H1 (cell line): Measurements from ENCODE around the gene TTC28. TPM values are rescaled to one million over a fixed set of nuclear protein-coding genes. Genes with fewer than 3 reads are reported as not detected.

Experiments
- CTCF ChIA-PET: fragments of 300-600 bp; sonication (Branson Sonifier 250); formaldehyde crosslinking; loops from one replicate; lab custom pipeline; 2021; ENCODE audit not compliant: partially characterized antibody; lab: Charles Lee
- POLR2A ChIA-PET: fragments of 300-600 bp; sonication (Branson Sonifier 250); formaldehyde crosslinking; loops from one replicate; lab custom pipeline; 2021; ENCODE audit warnings: inconsistent platforms; ENCODE audit not compliant: partially characterized antibody; lab: Charles Lee
- DNase-seq, 2 experiments: peaks; one replicate each; pipeline versions ENCODE4 v3.0.0 to v3.0.0-alpha.2; 2010 to 2022; ENCODE audit warnings: low spot score in 2 of 2, low read depth in 1 of 2, mixed read lengths in 1 of 2
- FAIRE-seq: peaks from 2 replicates; lab custom pipeline; 2011; peaks lifted over from hg19 to GRCh38; lab: Jason Lieb, UNC
- H2AFZ ChIP-seq: 2 replicates; pipeline ENCODE4 v1.8.1; 2012; ENCODE audit warnings: low read length, inconsistent platforms
- H2AK5ac ChIP-seq: 2 replicates; pipeline ENCODE4 v1.6.1; 2013; ENCODE audit warnings: low read depth, low read length
- H2BK120ac ChIP-seq: replicated peaks from 2 replicates; pipeline ENCODE3; 2013; ENCODE audit warnings: low read depth, low read length, inconsistent platforms
- H2BK12ac ChIP-seq: 2 replicates; pipeline ENCODE4 v1.6.1; 2013; ENCODE audit warnings: low read depth, low read length
- H2BK15ac ChIP-seq: 2 replicates; pipeline ENCODE4 v1.6.1; 2013; ENCODE audit warnings: low read length
- H2BK20ac ChIP-seq: 2 replicates; pipeline ENCODE4 v1.6.1; 2013; ENCODE audit warnings: low read length
- H2BK5ac ChIP-seq: 2 replicates; pipeline ENCODE4 v1.6.1; 2013; ENCODE audit warnings: low read depth, low read length
- H3K14ac ChIP-seq: 2 replicates; pipeline ENCODE4 v1.6.1; 2013; ENCODE audit warnings: inconsistent platforms; ENCODE audit not compliant: insufficient read length
- H3K18ac ChIP-seq: 2 replicates; pipeline ENCODE4 v1.6.1; 2013; ENCODE audit warnings: low read length; ENCODE audit errors: extremely low read depth
- H3K23ac ChIP-seq: 2 replicates; pipeline ENCODE4 v1.6.1; 2013; ENCODE audit warnings: inconsistent platforms; ENCODE audit not compliant: insufficient read length
- H3K23me2 ChIP-seq: 2 replicates; pipeline ENCODE4 v1.6.1; 2013; ENCODE audit warnings: low read depth, low read length
- H3K27ac ChIP-seq: 2 replicates; pipeline ENCODE4 v1.6.1; 2011; ENCODE audit warnings: low read depth, low read length, inconsistent platforms
- H3K27me3 ChIP-seq, 4 experiments: replicated peaks in 1 of 4; 1 replicate in 1 of 4; 2 replicates in 3 of 4; pipeline versions ENCODE4 v1.6.1 to v1.8.1; 2011 to 2013; ENCODE audit warnings: low read length in 3 of 4, mild to moderate bottlenecking in 3 of 4, inconsistent platforms in 2 of 4, mixed read lengths in 2 of 4, moderate library complexity in 1 of 4; ENCODE audit not compliant: control insufficient read depth in 3 of 4, insufficient read depth in 3 of 4; ENCODE audit errors: extremely low read depth in 1 of 4
- H3K36me3 ChIP-seq, 4 experiments: 2 replicates each; pipeline versions ENCODE4 v1.6.1 to v1.8.1; 2011 to 2013; ENCODE audit warnings: mild to moderate bottlenecking in 4 of 4, low read length in 3 of 4, moderate library complexity in 2 of 4, control low read depth in 1 of 4, inconsistent platforms in 1 of 4; ENCODE audit not compliant: insufficient read depth in 4 of 4, control insufficient read depth in 2 of 4
- H3K4ac ChIP-seq: replicated peaks from 2 replicates; pipeline ENCODE3; 2013; ENCODE audit warnings: low read length, low read depth, mixed read lengths, inconsistent platforms; ENCODE audit not compliant: insufficient read length
- H3K4me1 ChIP-seq, 4 experiments: replicated peaks in 1 of 4; 1 replicate in 1 of 4; 2 replicates in 3 of 4; pipeline versions ENCODE4 v1.6.1 to v1.8.1; 2011 to 2013; ENCODE audit warnings: low read length in 3 of 4, inconsistent platforms in 2 of 4, mixed read lengths in 1 of 4; ENCODE audit not compliant: insufficient read depth in 4 of 4, control insufficient read depth in 3 of 4
- H3K4me2 ChIP-seq, 2 experiments: 2 replicates each; pipeline versions ENCODE4 v1.6.1 to v1.8.1; 2011 to 2013; ENCODE audit warnings: low read depth in 2 of 2, low read length in 2 of 2, control low read depth in 1 of 2, inconsistent platforms in 1 of 2, mild to moderate bottlenecking in 1 of 2; ENCODE audit not compliant: insufficient read depth in 1 of 2
- H3K4me3 ChIP-seq, 4 experiments: fragments of 200-600, 300-600 bp in 1 of 4; sonication (generic), shearing (Covaris generic), sonication (Bioruptor Twin) in 1 of 4; 2 replicates each; pipeline versions ENCODE4 v1.5.1 to v1.8.1; 2011 to 2016; ENCODE audit warnings: low read length in 4 of 4, low read depth in 3 of 4, control low read depth in 2 of 4, inconsistent platforms in 2 of 4, mild to moderate bottlenecking in 2 of 4, mixed read lengths in 1 of 4, moderate library complexity in 1 of 4; ENCODE audit not compliant: insufficient read depth in 2 of 4; ENCODE audit errors: extremely low read depth in 1 of 4
- H3K56ac ChIP-seq: replicated peaks from 2 replicates; pipeline ENCODE3; 2013; ENCODE audit warnings: low read depth, mild to moderate bottlenecking, mixed read lengths, low read length, inconsistent platforms; ENCODE audit not compliant: insufficient read length
- H3K79me1 ChIP-seq: 2 replicates; pipeline ENCODE4 v1.6.1; 2013; ENCODE audit warnings: low read depth, low read length, control low read depth
- H3K79me2 ChIP-seq, 2 experiments: 2 replicates each; pipeline versions ENCODE4 v1.6.1 to v1.8.1; 2012 to 2013; ENCODE audit warnings: low read length in 2 of 2, mild to moderate bottlenecking in 2 of 2, inconsistent platforms in 1 of 2; ENCODE audit not compliant: insufficient read depth in 2 of 2, control insufficient read depth in 1 of 2
- H3K9ac ChIP-seq, 4 experiments: replicated peaks in 1 of 4; 1 replicate in 1 of 4; 2 replicates in 3 of 4; pipeline versions ENCODE4 v1.6.1 to v1.8.1; 2011 to 2013; ENCODE audit warnings: low read depth in 3 of 4, low read length in 3 of 4, control low read depth in 2 of 4, mild to moderate bottlenecking in 2 of 4, moderate library complexity in 2 of 4, inconsistent platforms in 1 of 4; ENCODE audit errors: extremely low read depth in 1 of 4
- H3K9me3 ChIP-seq, 2 experiments: 2 replicates each; pipeline versions ENCODE4 v1.6.1 to v1.8.1; 2012 to 2013; ENCODE audit warnings: mild to moderate bottlenecking in 2 of 2, moderate library complexity in 2 of 2, control low read depth in 1 of 2, inconsistent platforms in 1 of 2, low read depth in 1 of 2, low read length in 1 of 2, mixed read lengths in 1 of 2; ENCODE audit not compliant: insufficient read depth in 2 of 2
- H4K20me1 ChIP-seq, 2 experiments: replicated peaks in 1 of 2; 2 replicates each; pipeline versions ENCODE3 to v1.8.1; 2011 to 2013; ENCODE audit warnings: inconsistent platforms in 2 of 2, low read length in 2 of 2, mild to moderate bottlenecking in 1 of 2; ENCODE audit not compliant: insufficient read depth in 2 of 2, control insufficient read depth in 1 of 2
- H4K5ac ChIP-seq: 2 replicates; pipeline ENCODE4 v1.6.1; 2013; ENCODE audit warnings: low read length, low read depth, mixed read lengths, inconsistent platforms; ENCODE audit not compliant: insufficient read length
- H4K8ac ChIP-seq: 2 replicates; pipeline ENCODE4 v1.8.0; 2013; ENCODE audit warnings: mild to moderate bottlenecking, moderate library complexity, low read length, inconsistent platforms; ENCODE audit not compliant: insufficient read depth; ENCODE audit errors: extremely low read depth
- H4K91ac ChIP-seq: replicated peaks from 2 replicates; pipeline ENCODE3; 2013; ENCODE audit warnings: low read length, mixed read lengths, inconsistent platforms; ENCODE audit not compliant: insufficient read length
- BCL11A ChIP-seq, 2 experiments: IDR thresholded peaks; one replicate each; pipeline ENCODE4 v1.6.1; 2011; ENCODE audit warnings: low read depth in 2 of 2, low read length in 2 of 2, mild to moderate bottlenecking in 2 of 2
- CEBPB ChIP-seq: IDR thresholded peaks from 2 replicates; pipeline ENCODE4 v1.6.1; 2012; ENCODE audit warnings: low read depth, low read length
- CREB1 ChIP-seq: IDR thresholded peaks from 2 replicates; pipeline ENCODE4 v1.6.1; 2012; ENCODE audit warnings: inconsistent platforms
- EZH2 ChIP-seq: fragments of 200-600 bp; sonication (generic); IDR thresholded peaks from 2 replicates; pipeline ENCODE4 v1.7.1; 2012; ENCODE audit warnings: low read depth, mild to moderate bottlenecking, moderate library complexity, low read length, inconsistent platforms; ENCODE audit not compliant: severe bottlenecking
- FOSL1 ChIP-seq: IDR thresholded peaks from 2 replicates; pipeline ENCODE4 v1.6.1; 2011; ENCODE audit warnings: mild to moderate bottlenecking, low read depth, low read length, moderate library complexity; ENCODE audit not compliant: insufficient read depth
- MAFK ChIP-seq: IDR thresholded peaks from 2 replicates; pipeline ENCODE4 v1.6.1; 2012; ENCODE audit warnings: low read depth, mild to moderate bottlenecking, improper control_type of control experiment, low read length
- POU5F1 ChIP-seq: IDR thresholded peaks from 2 replicates; pipeline ENCODE4 v1.6.1; 2011; ENCODE audit warnings: low read depth, mild to moderate bottlenecking, low read length, moderate library complexity
- SAP30 ChIP-seq: fragments of 300-600 bp; sonication (generic); IDR thresholded peaks from 2 replicates; pipeline ENCODE4 v1.7.1; 2012; ENCODE audit warnings: low read length, moderate library complexity, mild to moderate bottlenecking, inconsistent platforms; ENCODE audit not compliant: insufficient read depth, insufficient replicate concordance
- SUZ12 ChIP-seq: fragments of 200-600 bp; sonication (generic); IDR thresholded peaks from 2 replicates; pipeline ENCODE4 v1.6.1; 2012; ENCODE audit warnings: mild to moderate bottlenecking, inconsistent platforms, low read length, moderate library complexity, mixed read lengths
- TAF7 ChIP-seq: optimal IDR thresholded peaks from 2 replicates; pipeline ENCODE3; 2011; ENCODE audit warnings: low read depth, mild to moderate bottlenecking, inconsistent platforms, low read length, moderate library complexity, borderline replicate concordance
- WGBS, 2 experiments: shearing (Covaris generic) in 1 of 2; methylation state at CpG; one replicate each; pipeline versions ENCODE4 v1.1.6 to v1.1.7; 2013 to 2015; ENCODE audit warnings: low lambda C conversion rate in 2 of 2, mixed read lengths in 2 of 2, inconsistent platforms in 1 of 2, low coverage in 1 of 2, missing lambda C conversion rate in 1 of 2; ENCODE audit not compliant: insufficient replicate concordance in 2 of 2, insufficient coverage in 1 of 2, insufficient read length in 1 of 2; ENCODE audit errors: extremely low coverage in 1 of 2, missing lambda C conversion rate in 1 of 2; 5-methylcytosine and 5-hydroxymethylcytosine counted together
- polyA plus RNA-seq, 7 experiments: library from polyadenylated mRNA; depleted of rRNA in 3 of 7; stranded (reverse) in 5 of 7; unstranded in 2 of 7; fragments of >200 nt in 5 of 7; fragments of 200-250 nt in 2 of 7; gene quantifications; 1 replicate in 5 of 7; 2 replicates in 1 of 7; 4 replicates in 1 of 7; pipeline versions ENCODE4 v1.2.1 to v1.2.3, GENCODE V29; 2011 to 2013; ENCODE audit warnings: missing spikeins in 2 of 7, mixed read lengths in 2 of 7
- total RNA-seq: library from RNA; stranded (reverse); fragmentation: NEBNext Ultra II Directional; extraction: Animal tissue kit (Norgen Biotek cat#: 25700); gene quantifications from 2 replicates; pipeline ENCODE4 v1.2.1, GENCODE V29; 2021
- TF ChIP-seq, protein P1 (sequence below): IDR thresholded peaks from 2 replicates; pipeline ENCODE4 v1.6.1; 2012; ENCODE audit warnings: low read length, inconsistent platforms

TTC28 gene
- total and polyA plus RNA-seq, 2 of the 8 experiments (the other 6 are each of a cell fraction or from before 2014, with no cell fraction given): 2.6 to 12.6 TPM

DNA sequence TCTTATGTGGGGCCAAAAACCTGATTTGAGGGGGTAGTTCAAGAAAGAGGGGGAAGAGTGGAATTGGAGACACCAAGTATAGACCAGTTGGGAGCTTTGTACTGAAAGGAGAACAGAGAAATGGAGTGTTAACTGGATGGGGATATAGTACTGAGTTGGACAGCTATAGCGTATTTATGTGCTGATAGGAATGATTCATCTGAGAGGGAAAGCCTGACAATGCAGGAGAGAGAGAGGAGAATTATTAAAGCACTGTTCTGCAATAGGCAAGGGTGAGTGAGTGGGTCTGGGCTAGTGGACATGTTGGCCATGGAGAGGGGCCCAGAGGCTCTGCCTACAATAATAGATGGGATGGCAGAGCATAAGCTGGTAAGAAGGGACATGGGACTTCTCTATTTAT lies 707.7 kb downstream of the TTC28 start:
- CTCF ChIA-PET: interaction anchor here (0.7 to 2.3 kb wide), 5 partner anchors 13 to 1182 kb away, joined by 3 to 7 read pairs (median 3); no protein-coding TSS in a partner anchor
- POLR2A ChIA-PET: no interaction called here
- Histone ChIP-seq H3K56ac (no peak overlapping the region), H3K23me2 (no peaks in the 10 kb centered on the region; the same call in 1 of the 2 replicates), H3K23ac (no peak overlapping the region), H4K8ac (no peak overlapping the region), H2AK5ac (no peak overlapping the region), H2BK20ac (no peak overlapping the region), H2BK120ac (no peak overlapping the region), H4K20me1 (no peaks in the 10 kb centered on the region), H2AFZ (no peak overlapping the region), H2BK12ac (no peak overlapping the region), H4K5ac (no peak overlapping the region), H3K4ac (no peak overlapping the region), H3K9ac (no peak overlapping the region), H3K27ac (no peak overlapping the region), H2BK5ac (no peak overlapping the region), H3K4me1 (peaks cover 0 to 4% (median 0%) of the 10 kb centered on the region in 4 experiments; a peak in 1 of 7 replicates), H3K4me2 (no peak overlapping the region), H4K91ac (no peak overlapping the region), H3K18ac (no peak overlapping the region), H3K79me2 (no peaks in the 10 kb centered on the region), H2BK15ac (no peak overlapping the region), H3K14ac (no peak overlapping the region), H3K36me3 (no peaks in the 10 kb centered on the region), H3K4me3 (no peak overlapping the region), H3K27me3 (no peaks in the 10 kb centered on the region), H3K79me1 (no peaks in the 10 kb centered on the region), H3K9me3 (no peaks in the 10 kb centered on the region)
- FAIRE-seq: no peak
- DNase-seq: no peak
- no peak for TF ChIP-seq BCL11A (IDR thresholded peaks at IDR 0.05; ENCODE audit: low read depth in 2 of 2, low read length in 2 of 2)
- no peak for TF ChIP-seq CEBPB
- no peak for TF ChIP-seq EZH2
- TF ChIP-seq POU5F1: no peak
- no peak for TF ChIP-seq SAP30
- no peak for TF ChIP-seq SUZ12
- TF ChIP-seq FOSL1: no peak
- TF ChIP-seq TAF7: no peak
- TF ChIP-seq MAFK: no peak
- TF ChIP-seq CREB1: no peak
- TF ChIP-seq, protein P1, sequence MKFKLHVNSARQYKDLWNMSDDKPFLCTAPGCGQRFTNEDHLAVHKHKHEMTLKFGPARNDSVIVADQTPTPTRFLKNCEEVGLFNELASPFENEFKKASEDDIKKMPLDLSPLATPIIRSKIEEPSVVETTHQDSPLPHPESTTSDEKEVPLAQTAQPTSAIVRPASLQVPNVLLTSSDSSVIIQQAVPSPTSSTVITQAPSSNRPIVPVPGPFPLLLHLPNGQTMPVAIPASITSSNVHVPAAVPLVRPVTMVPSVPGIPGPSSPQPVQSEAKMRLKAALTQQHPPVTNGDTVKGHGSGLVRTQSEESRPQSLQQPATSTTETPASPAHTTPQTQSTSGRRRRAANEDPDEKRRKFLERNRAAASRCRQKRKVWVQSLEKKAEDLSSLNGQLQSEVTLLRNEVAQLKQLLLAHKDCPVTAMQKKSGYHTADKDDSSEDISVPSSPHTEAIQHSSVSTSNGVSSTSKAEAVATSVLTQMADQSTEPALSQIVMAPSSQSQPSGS: no peak
- WGBS, 2 experiments: 100% methylated on average over 1 of the region's 1 CpG; no CpG with 5 or more reads in 1 of the 2 experiments
